Spleen (tissue), 11 donors: ENCODE results near the gene KCNQ1. TPM values are rescaled to one million over a fixed set of nuclear protein-coding genes. Genes with fewer than 3 reads are reported as not detected.
A peak's percentile ranks its signal among the peaks of the same experiment; 100 is the strongest.

Experiments
- DNase-seq: peaks from one replicate; pipeline ENCODE4 v3.0.0-alpha.2; 2020
- H3K27ac ChIP-seq, 8 donors: fragments of 200-600 bp; sonication (generic) in 7 of 8; 1 replicate in 4 of 8; 2 replicates in 4 of 8; pipeline versions ENCODE4 v1.5.0 to v1.8.0; 2016 to 2021; ENCODE audit warnings: inconsistent platforms in 4 of 8, mild to moderate bottlenecking in 4 of 8, moderate library complexity in 1 of 8
- H3K27me3 ChIP-seq, 7 donors: fragments of 200-600 bp; sonication (generic) in 6 of 7; replicated peaks in 1 of 7; 1 replicate in 4 of 7; 2 replicates in 3 of 7; pipeline versions ENCODE4 v1.5.0 to v1.8.0; 2016 to 2021; ENCODE audit warnings: inconsistent platforms in 3 of 7, mild to moderate bottlenecking in 1 of 7
- H3K36me3 ChIP-seq, 6 donors: fragments of 200-600 bp; sonication (generic) in 5 of 6; 1 replicate in 4 of 6; 2 replicates in 2 of 6; pipeline versions ENCODE4 v1.5.0 to v1.8.0; 2016 to 2021; ENCODE audit warnings: inconsistent platforms in 2 of 6
- H3K4me1 ChIP-seq, 6 donors: fragments of 200-600 bp; sonication (generic) in 5 of 6; 1 replicate in 3 of 6; 2 replicates in 3 of 6; pipeline versions ENCODE4 v1.5.0 to v1.8.0; 2016 to 2021; ENCODE audit warnings: inconsistent platforms in 3 of 6
- H3K4me3 ChIP-seq, 8 donors: fragments of 200-600 bp; sonication (generic) in 7 of 8; 1 replicate in 4 of 8; 2 replicates in 4 of 8; pipeline versions ENCODE4 v1.5.0 to v1.8.0; 2016 to 2021; ENCODE audit warnings: inconsistent platforms in 4 of 8, mild to moderate bottlenecking in 4 of 8, moderate library complexity in 2 of 8
- H3K9me3 ChIP-seq, 8 donors: fragments of 200-600 bp; sonication (generic) in 7 of 8; 1 replicate in 4 of 8; 2 replicates in 4 of 8; pipeline versions ENCODE4 v1.5.0 to v1.8.0; 2016 to 2021; ENCODE audit warnings: inconsistent platforms in 4 of 8
- POLR2A ChIP-seq, 3 donors: fragments of 450-650 bp; IDR thresholded peaks; one replicate each; pipeline ENCODE4 v1.5.1; 2017; ENCODE audit warnings: antibody characterized with exemption in 3 of 3, mild to moderate bottlenecking in 1 of 3
- POLR2AphosphoS5 ChIP-seq, 3 donors: sonication (generic); formaldehyde crosslinking; IDR thresholded peaks; one replicate each; pipeline ENCODE4 v1.5.1; 2017; ENCODE audit warnings: antibody characterized with exemption in 3 of 3
- WGBS, 5 donors: extraction: QIAGEN DNeasy Blood & Tissue Kit in 3 of 5; methylation state at CpG; one replicate each; pipeline versions ENCODE4 v1.1.5 to v1.1.7; 2013 to 2018; 5-methylcytosine and 5-hydroxymethylcytosine counted together
- intact Hi-C: fragments of 100-400 bp; cut with DNase I; formaldehyde crosslinking; loops from one replicate; pipeline ENCODE4 v1.15.0; 2023; ENCODE audit warnings: low total_unique reads
- polyA plus RNA-seq, 3 donors: library from polyadenylated mRNA; stranded (reverse); fragments of 200-250 nt; gene quantifications; one replicate each; pipeline ENCODE4 v1.2.1, GENCODE V29; 2013
- total RNA-seq, 7 donors: library from RNA; depleted of rRNA in 3 of 7; stranded (reverse); fragments of >200 nt in 3 of 7; fragmentation: NEBNext Ultra II Directional in 4 of 7; extraction: Animal tissue kit (Norgen Biotek cat#: 25700) in 4 of 7; gene quantifications; one replicate each; pipeline versions ENCODE4 v1.1.0 to v1.2.1, GENCODE V29; 2016 to 2021
- TF ChIP-seq, protein P1 (sequence below), 11 experiments: fragments of 200-600 bp in 7 of 11; fragments of 450-650 bp in 4 of 11; sonication (generic) in 4 of 11; IDR thresholded peaks in 8 of 11; conservative IDR thresholded peaks in 3 of 11; 1 replicate in 7 of 11; 2 replicates in 4 of 11; pipeline versions ENCODE4 v1.4.0 to v1.8.0; 2016 to 2021; ENCODE audit warnings: antibody characterized with exemption in 11 of 11, inconsistent platforms in 4 of 11, mild to moderate bottlenecking in 1 of 11
- donor health status: healthy with polysubstance abuse.
- donor health status: DM: no; HTN: no; CAD: no; lungs with moderate emphysema.
- donor health status: DM: no; HTN: no; CAD: no.
- donor health status: Bipolar disorder and iron deficiency.
- donor health status: healthy.
- donor health status: DM: no; HTN: no; CAD: no.
- donor health status: DM: yes; HTN: yes; CAD: no.

KCNQ1 gene
- total and polyA plus RNA-seq, 10 donors: 3.3 to 21.6 (median 13.5) TPM

DNA sequence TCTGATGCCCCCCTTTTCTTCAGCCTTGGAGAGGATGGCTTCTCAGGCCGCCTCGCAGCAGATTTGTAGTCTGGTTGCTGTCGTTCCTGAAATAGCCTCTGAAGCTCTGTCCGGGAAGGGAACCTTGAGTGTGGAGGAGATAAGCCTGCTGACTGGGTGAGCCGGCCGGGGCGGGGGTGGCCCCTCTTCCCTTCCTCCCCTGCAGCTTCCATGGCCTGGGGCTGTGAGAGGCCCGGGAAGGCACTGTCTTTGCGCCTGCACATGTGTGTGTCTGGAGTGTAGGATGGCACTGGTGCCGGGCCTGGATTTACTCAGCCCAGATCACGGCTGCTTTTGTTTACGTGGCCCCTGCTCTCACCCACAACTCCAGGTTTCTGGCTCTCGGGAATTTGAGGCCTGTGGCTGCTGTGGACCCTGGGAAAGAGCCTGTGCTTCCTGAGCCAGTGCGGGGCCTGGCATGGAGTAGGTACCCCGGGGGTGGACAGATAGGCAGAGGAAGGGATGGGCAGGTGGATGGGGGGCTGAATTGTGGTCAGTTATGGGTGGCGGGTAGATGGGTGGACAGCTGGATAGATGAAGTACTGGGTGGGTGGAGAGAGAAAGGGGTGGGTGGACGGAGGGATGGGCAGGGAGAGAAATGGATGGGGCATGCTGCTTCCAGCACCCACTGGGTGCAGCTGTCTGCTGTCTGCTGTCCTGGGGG lies 16.6 kb downstream of the KCNQ1 start:
- Histone ChIP-seq H3K9me3 (no peaks in the 10 kb centered on the region), H3K4me3 (no peak overlapping the region), H3K36me3 (no peaks in the 10 kb centered on the region), H3K4me1 (peaks cover 2 to 56% (median 31%) of the 10 kb centered on the region in 6 donors), H3K27ac (no peak overlapping the region), H3K27me3 (no peaks in the 10 kb centered on the region)
- DNase-seq: no peak
- intact Hi-C loops: no loop called here
- TF ChIP-seq, protein P1, sequence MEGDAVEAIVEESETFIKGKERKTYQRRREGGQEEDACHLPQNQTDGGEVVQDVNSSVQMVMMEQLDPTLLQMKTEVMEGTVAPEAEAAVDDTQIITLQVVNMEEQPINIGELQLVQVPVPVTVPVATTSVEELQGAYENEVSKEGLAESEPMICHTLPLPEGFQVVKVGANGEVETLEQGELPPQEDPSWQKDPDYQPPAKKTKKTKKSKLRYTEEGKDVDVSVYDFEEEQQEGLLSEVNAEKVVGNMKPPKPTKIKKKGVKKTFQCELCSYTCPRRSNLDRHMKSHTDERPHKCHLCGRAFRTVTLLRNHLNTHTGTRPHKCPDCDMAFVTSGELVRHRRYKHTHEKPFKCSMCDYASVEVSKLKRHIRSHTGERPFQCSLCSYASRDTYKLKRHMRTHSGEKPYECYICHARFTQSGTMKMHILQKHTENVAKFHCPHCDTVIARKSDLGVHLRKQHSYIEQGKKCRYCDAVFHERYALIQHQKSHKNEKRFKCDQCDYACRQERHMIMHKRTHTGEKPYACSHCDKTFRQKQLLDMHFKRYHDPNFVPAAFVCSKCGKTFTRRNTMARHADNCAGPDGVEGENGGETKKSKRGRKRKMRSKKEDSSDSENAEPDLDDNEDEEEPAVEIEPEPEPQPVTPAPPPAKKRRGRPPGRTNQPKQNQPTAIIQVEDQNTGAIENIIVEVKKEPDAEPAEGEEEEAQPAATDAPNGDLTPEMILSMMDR (IDR thresholded peaks at IDR 0.05 in 8 of 11, conservative IDR thresholded peaks at IDR 0.05 in 3 of 11): no peak
- TF ChIP-seq POLR2A (IDR thresholded peaks at IDR 0.05) (no peak), POLR2AphosphoS5 (IDR thresholded peaks at IDR 0.05) (no peak)
- WGBS, 5 donors: 73 to 86% (median 82%) methylated on average over 9 to 17 of the region's 17 CpGs

DNA sequence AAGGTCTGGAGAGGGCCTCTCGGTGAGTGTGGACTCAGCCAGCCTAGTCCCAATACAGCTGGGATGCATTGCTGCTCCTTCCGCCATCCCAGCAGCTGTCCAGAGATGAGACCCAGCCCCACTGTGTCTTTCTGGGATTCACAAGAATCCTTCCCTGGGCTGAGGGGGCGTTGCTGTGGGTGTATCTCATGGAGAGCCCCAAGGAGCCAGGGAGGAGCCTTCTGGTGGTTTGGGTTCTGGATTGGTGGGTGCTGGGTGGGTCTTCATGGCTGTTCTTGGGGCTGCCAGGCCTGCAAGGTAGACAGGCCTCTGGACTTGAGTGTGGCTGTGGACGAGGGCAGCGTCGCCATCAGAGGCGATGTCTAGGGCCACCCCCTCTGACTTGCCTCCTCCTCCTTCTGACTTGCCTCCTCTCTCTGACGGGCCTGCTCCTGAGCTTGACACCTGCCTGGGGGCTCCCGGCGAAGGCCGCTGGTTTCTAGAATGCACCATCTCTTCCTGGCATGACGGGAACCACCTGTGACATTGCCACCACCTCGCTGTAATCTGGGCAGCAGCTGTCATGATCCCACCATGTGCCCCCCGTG lies 17.2 kb downstream of the KCNQ1 start:
- 90 to 95% (median 93%) methylated on average over 10 to 14 of the region's 14 CpGs for WGBS, 5 donors
- H3K27ac ChIP-seq: no peak overlapping the region
- intact Hi-C loops: no loop called here
- no peaks in the 10 kb centered on the region for H3K9me3 ChIP-seq
- TF ChIP-seq POLR2AphosphoS5 (IDR thresholded peaks at IDR 0.05): no peak
- TF ChIP-seq, protein P1 (IDR thresholded peaks at IDR 0.05 in 8 of 11, conservative IDR thresholded peaks at IDR 0.05 in 3 of 11): no peak
- no peak for TF ChIP-seq POLR2A (IDR thresholded peaks at IDR 0.05)
- H3K36me3 ChIP-seq: no peaks in the 10 kb centered on the region
- H3K4me3 ChIP-seq: no peak overlapping the region
- H3K4me1 ChIP-seq: peaks cover 8 to 63% (median 38%) of the 10 kb centered on the region in 6 donors
- DNase-seq: no peak
- no peaks in the 10 kb centered on the region for H3K27me3 ChIP-seq

DNA sequence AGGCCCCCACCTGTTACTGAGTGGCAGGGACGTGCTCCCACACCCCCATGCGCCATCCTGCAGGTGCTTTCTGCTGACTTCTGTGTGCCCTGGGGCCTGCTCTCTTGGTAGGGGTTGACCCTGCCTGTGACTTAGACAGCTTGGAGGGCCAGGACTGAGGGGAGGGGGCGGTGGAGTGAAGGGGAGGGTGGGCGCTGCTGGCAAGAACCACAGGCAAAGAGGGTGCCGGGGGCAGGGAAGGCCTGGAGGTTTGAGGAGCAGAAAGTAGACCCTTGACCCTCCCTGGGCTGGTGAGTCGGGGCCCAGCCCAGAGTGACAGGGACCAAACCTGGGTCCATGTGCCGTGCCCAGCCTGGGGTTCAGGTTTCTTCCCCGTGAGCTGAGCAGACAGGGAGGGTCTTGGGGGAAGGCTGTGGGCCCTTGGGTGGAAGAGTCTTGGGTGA lies 17.8 kb downstream of the KCNQ1 start:
- WGBS, 5 donors: 86 to 93% (median 88%) methylated on average over 8 of the region's 8 CpGs
- Histone ChIP-seq H3K9me3 (no peaks in the 10 kb centered on the region), H3K4me1 (peaks cover 10 to 68% (median 43%) of the 10 kb centered on the region in 6 donors), H3K4me3 (no peak overlapping the region), H3K36me3 (no peaks in the 10 kb centered on the region), H3K27me3 (no peaks in the 10 kb centered on the region), H3K27ac (no peak overlapping the region)
- DNase-seq: peak; percentile 71
- TF ChIP-seq POLR2A (IDR thresholded peaks at IDR 0.05) (no peak), POLR2AphosphoS5 (IDR thresholded peaks at IDR 0.05) (no peak)
- TF ChIP-seq, protein P1 (IDR thresholded peaks at IDR 0.05 in 8 of 11, conservative IDR thresholded peaks at IDR 0.05 in 3 of 11): no peak
- intact Hi-C loops: no loop called here
